Gastrocnemius medialis (tissue), 4 donors: ENCODE measurements around the gene ZEB1. TPM values are rescaled to one million over a fixed set of nuclear protein-coding genes. Genes with fewer than 3 reads are reported as not detected.

Source experiments
- ATAC-seq, 2 donors: fragments of 150-250 bp; one replicate each; pipeline ENCODE4 v1.9.1; 2016
- DNase-seq, 2 donors: peaks; one replicate each; pipeline ENCODE4 v3.0.0-alpha.2; 2019
- H3K27ac ChIP-seq, 4 donors: fragments of 200-600 bp; sonication (generic); 1 replicate in 1 of 4; 2 replicates in 3 of 4; pipeline ENCODE4 v1.5.1; 2016 to 2018; ENCODE audit warnings: mild to moderate bottlenecking in 2 of 4, moderate library complexity in 1 of 4
- H3K27me3 ChIP-seq, 3 donors: fragments of 200-600 bp; sonication (generic) in 2 of 3; 1 replicate in 1 of 3; 2 replicates in 2 of 3; pipeline versions ENCODE4 v1.5.1 to v1.6.0; 2016 to 2019; ENCODE audit warnings: mild to moderate bottlenecking in 1 of 3, moderate library complexity in 1 of 3
- H3K36me3 ChIP-seq, 2 donors: fragments of 200-600 bp; sonication (generic) in 1 of 2; one replicate each; pipeline ENCODE4 v1.5.1; 2017 to 2018
- H3K4me1 ChIP-seq, 2 donors: fragments of 200-600 bp; sonication (generic) in 1 of 2; one replicate each; pipeline ENCODE4 v1.5.1; 2016 to 2017; ENCODE audit warnings: mild to moderate bottlenecking in 2 of 2
- H3K4me3 ChIP-seq, 4 donors: fragments of 200-600 bp; sonication (generic) in 3 of 4; 1 replicate in 1 of 4; 2 replicates in 3 of 4; pipeline ENCODE4 v1.5.1; 2016 to 2019; ENCODE audit warnings: mild to moderate bottlenecking in 2 of 4
- H3K9me3 ChIP-seq, 3 donors: fragments of 200-600 bp; sonication (generic) in 2 of 3; 1 replicate in 1 of 3; 2 replicates in 2 of 3; pipeline ENCODE4 v1.5.1; 2016 to 2019
- CTCF ChIP-seq, 5 experiments: fragments of 450-650 bp in 3 of 5; fragments of 200-600 bp in 2 of 5; sonication (generic) in 2 of 5; IDR thresholded peaks in 4 of 5; conservative IDR thresholded peaks in 1 of 5; 1 replicate in 4 of 5; 2 replicates in 1 of 5; pipeline ENCODE4 v1.5.1; 2016 to 2019; ENCODE audit warnings: antibody characterized with exemption in 5 of 5, mild to moderate bottlenecking in 3 of 5, moderate library complexity in 3 of 5
- POLR2A ChIP-seq, 2 donors: fragments of 450-650 bp; IDR thresholded peaks; one replicate each; pipeline ENCODE4 v1.6.1; 2017; ENCODE audit warnings: antibody characterized with exemption in 2 of 2, mild to moderate bottlenecking in 2 of 2, moderate library complexity in 2 of 2
- in situ Hi-C, 4 donors: fragments of 200-750 bp; cut with MboI; loops; one replicate each; pipeline versions ENCODE4 v1.15.0 to v1.8.0; 2017; ENCODE audit warnings: low sequenced_read_pairs in 4 of 4
- intact Hi-C: fragments of 100-400 bp; cut with DNase I; formaldehyde crosslinking; loops from one replicate; pipeline ENCODE4 v1.15.1; 2023; ENCODE audit warnings: low total_unique reads
- total RNA-seq, 4 donors: library from RNA; depleted of rRNA; stranded (reverse); fragments of >200 nt; gene quantifications; one replicate each; pipeline versions ENCODE4 v1.1.0 to v1.2.3, GENCODE V29; 2016

The ZEB1 gene
- total RNA-seq, 4 donors from 2014 or later, result 67.4 to 175 (median 137) TPM

GRCh38 chr10:31290386-31290785 lies 28.6 kb upstream of the ZEB1 start:
- no peak overlapping the region for H3K4me3 ChIP-seq
- H3K27me3 ChIP-seq, result no peaks in the 10 kb centered on the region
- no peak for DNase-seq
- in situ Hi-C loops (no loop called here), intact Hi-C loops (no loop called here)
- no peaks in the 10 kb centered on the region for H3K36me3 ChIP-seq
- no peaks in the 10 kb centered on the region for H3K9me3 ChIP-seq
- ATAC-seq, result no peak
- no peaks in the 10 kb centered on the region for H3K4me1 ChIP-seq
- H3K27ac ChIP-seq, result peak overlapping the region in 1 of 4 donors; percentile 36
- TF ChIP-seq CTCF (IDR thresholded peaks at IDR 0.05 in 4 of 5, conservative IDR thresholded peaks at IDR 0.05 in 1 of 5) (no peak), POLR2A (IDR thresholded peaks at IDR 0.05) (no peak)

GRCh38 chr10:31291123-31291522 lies 27.9 kb upstream of the ZEB1 start:
- Histone ChIP-seq H3K9me3 (no peaks in the 10 kb centered on the region), H3K4me3 (no peak overlapping the region), H3K4me1 (no peaks in the 10 kb centered on the region), H3K27ac (no peak overlapping the region), H3K27me3 (no peaks in the 10 kb centered on the region), H3K36me3 (no peaks in the 10 kb centered on the region)
- DNase-seq (no peak), ATAC-seq (no peak)
- in situ Hi-C loops (no loop called here), intact Hi-C loops (no loop called here)
- TF ChIP-seq POLR2A (IDR thresholded peaks at IDR 0.05) (no peak), CTCF (IDR thresholded peaks at IDR 0.05 in 4 of 5, conservative IDR thresholded peaks at IDR 0.05 in 1 of 5) (no peak)

- no peak overlapping the region for H3K4me3 ChIP-seq
- no peak overlapping the region for H3K27ac ChIP-seq
- ATAC-seq (no peak), DNase-seq (no peak)
- H3K27me3 ChIP-seq, result no peaks in the 10 kb centered on the region
- H3K9me3 ChIP-seq, result no peaks in the 10 kb centered on the region
- TF ChIP-seq POLR2A (IDR thresholded peaks at IDR 0.05), result no peak
- no peak for TF ChIP-seq CTCF (IDR thresholded peaks at IDR 0.05 in 4 of 5, conservative IDR thresholded peaks at IDR 0.05 in 1 of 5)
- in situ Hi-C loops (no loop called here), intact Hi-C loops (no loop called here)
- H3K36me3 ChIP-seq, result no peaks in the 10 kb centered on the region
- peaks cover 0 to 6% of the 10 kb centered on the region in 2 donors for H3K4me1 ChIP-seq
These were observed 24.5 kb upstream of the ZEB1 start for GRCh38 chr10:31294558-31294957.

GRCh38 chr10:31296754-31297153 lies 22.3 kb upstream of the ZEB1 start:
- in situ Hi-C loops, result no loop called here

More at GRCh38 chr10:31296754-31297153, 22.3 kb upstream of the ZEB1 start:
- intact Hi-C loops, result no loop called here
- no peak for ATAC-seq
- no peak overlapping the region for H3K4me3 ChIP-seq
- H3K4me1 ChIP-seq, result peaks cover 0 to 6% of the 10 kb centered on the region in 2 donors
- DNase-seq, result no peak
- H3K27ac ChIP-seq, result no peak overlapping the region
- H3K36me3 ChIP-seq, result no peaks in the 10 kb centered on the region
- H3K9me3 ChIP-seq, result no peaks in the 10 kb centered on the region
- no peaks in the 10 kb centered on the region for H3K27me3 ChIP-seq
- TF ChIP-seq POLR2A (IDR thresholded peaks at IDR 0.05), result no peak
- TF ChIP-seq CTCF (IDR thresholded peaks at IDR 0.05 in 4 of 5, conservative IDR thresholded peaks at IDR 0.05 in 1 of 5), result no peak
